ENCODE data around the gene COL13A1.

Gene COL13A1

GRCh38 chr10:69801434-69802315 is at the start of gene COL13A1:
Gene COL13A1, plus strand, starts transcription at chr10:69801906. Its CDS starts 518 bp downstream, at chr10:69802424.
- H2AFZ ChIP-seq (ENCODE audit: low read length, unreplicated experiment) = peak within 1 kb of the TSS; percentile 86
- H3K27me3 ChIP-seq (ENCODE audit: insufficient read depth, low read length) = peaks cover 24% of the 10 kb centered on the region
- peak within 1 kb of the TSS; percentile 83 for H3K4me3 ChIP-seq (ENCODE audit: low read depth, low read length)

GRCh38 chr10:69752479-69752878 is 49.2 kb upstream of the COL13A1 start:
- H3K4me3 ChIP-seq (ENCODE audit: low read depth, low read length) = no peak overlapping the region
- no peak overlapping the region for H3K27ac ChIP-seq (ENCODE audit: low read depth, low read length)
- H3K4me1 ChIP-seq (ENCODE audit: control insufficient read depth, insufficient read depth, low read length, unreplicated experiment) = peaks cover 1% of the 10 kb centered on the region
- H3K79me2 ChIP-seq (ENCODE audit: control insufficient read depth, insufficient read depth, low read length, unreplicated experiment) = no peaks in the 10 kb centered on the region
- H2AFZ ChIP-seq (ENCODE audit: low read length, unreplicated experiment) = no peak overlapping the region
- H3K27me3 ChIP-seq (ENCODE audit: insufficient read depth, low read length) = peaks cover 31% of the 10 kb centered on the region
- no peaks in the 10 kb centered on the region for H3K36me3 ChIP-seq (ENCODE audit: insufficient read depth, low read length)

More at GRCh38 chr10:69801434-69802315, at the start of gene COL13A1:
- peaks cover 6% of the 10 kb centered on the region for H3K79me2 ChIP-seq (ENCODE audit: control insufficient read depth, insufficient read depth, low read length, unreplicated experiment)
- no peaks in the 10 kb centered on the region for H3K4me1 ChIP-seq (ENCODE audit: control insufficient read depth, insufficient read depth, low read length, unreplicated experiment)
- H3K27ac ChIP-seq (ENCODE audit: low read depth, low read length) = no peak within 1 kb of the TSS
- H3K36me3 ChIP-seq (ENCODE audit: insufficient read depth, low read length) = no peaks in the 10 kb centered on the region

GRCh38 chr10:69756279-69756678 is 45.4 kb upstream of the COL13A1 start:
- Histone ChIP-seq H2AFZ (ENCODE audit: low read length, unreplicated experiment) (no peak overlapping the region), H3K79me2 (ENCODE audit: control insufficient read depth, insufficient read depth, low read length, unreplicated experiment) (no peaks in the 10 kb centered on the region), H3K27ac (ENCODE audit: low read depth, low read length) (no peak overlapping the region), H3K4me1 (ENCODE audit: control insufficient read depth, insufficient read depth, low read length, unreplicated experiment) (peaks cover 8% of the 10 kb centered on the region), H3K27me3 (ENCODE audit: insufficient read depth, low read length) (peaks cover 27% of the 10 kb centered on the region), H3K36me3 (ENCODE audit: insufficient read depth, low read length) (no peaks in the 10 kb centered on the region), H3K4me3 (ENCODE audit: low read depth, low read length) (no peak overlapping the region)

GRCh38 chr10:69757206-69757552 is 44.5 kb upstream of the COL13A1 start:
- Histone ChIP-seq H3K4me1 (ENCODE audit: control insufficient read depth, insufficient read depth, low read length, unreplicated experiment) (peaks cover 8% of the 10 kb centered on the region), H3K4me3 (ENCODE audit: low read depth, low read length) (no peak overlapping the region), H3K27ac (ENCODE audit: low read depth, low read length) (no peak overlapping the region), H3K36me3 (ENCODE audit: insufficient read depth, low read length) (no peaks in the 10 kb centered on the region), H3K27me3 (ENCODE audit: insufficient read depth, low read length) (peaks cover 28% of the 10 kb centered on the region), H3K79me2 (ENCODE audit: control insufficient read depth, insufficient read depth, low read length, unreplicated experiment) (no peaks in the 10 kb centered on the region), H2AFZ (ENCODE audit: low read length, unreplicated experiment) (no peak overlapping the region)

- peaks cover 8% of the 10 kb centered on the region for H3K4me1 ChIP-seq (ENCODE audit: control insufficient read depth, insufficient read depth, low read length, unreplicated experiment)
- no peak overlapping the region for H3K27ac ChIP-seq (ENCODE audit: low read depth, low read length)
- H3K4me3 ChIP-seq (ENCODE audit: low read depth, low read length) = no peak overlapping the region
- H3K36me3 ChIP-seq (ENCODE audit: insufficient read depth, low read length) = no peaks in the 10 kb centered on the region
- no peak overlapping the region for H2AFZ ChIP-seq (ENCODE audit: low read length, unreplicated experiment)
- H3K27me3 ChIP-seq (ENCODE audit: insufficient read depth, low read length) = peaks cover 25% of the 10 kb centered on the region
- H3K79me2 ChIP-seq (ENCODE audit: control insufficient read depth, insufficient read depth, low read length, unreplicated experiment) = no peaks in the 10 kb centered on the region
Measured at GRCh38 chr10:69757553-69758309, 44.0 kb upstream of the COL13A1 start.

GRCh38 chr10:69758310-69758728 is 43.4 kb upstream of the COL13A1 start:
- Histone ChIP-seq H3K27ac (ENCODE audit: low read depth, low read length) (no peak overlapping the region), H3K36me3 (ENCODE audit: insufficient read depth, low read length) (no peaks in the 10 kb centered on the region), H3K27me3 (ENCODE audit: insufficient read depth, low read length) (peaks cover 21% of the 10 kb centered on the region), H3K4me3 (ENCODE audit: low read depth, low read length) (no peak overlapping the region), H3K79me2 (ENCODE audit: control insufficient read depth, insufficient read depth, low read length, unreplicated experiment) (no peaks in the 10 kb centered on the region), H3K4me1 (ENCODE audit: control insufficient read depth, insufficient read depth, low read length, unreplicated experiment) (peaks cover 8% of the 10 kb centered on the region), H2AFZ (ENCODE audit: low read length, unreplicated experiment) (no peak overlapping the region)

GRCh38 chr10:69759641-69760040 is 42.1 kb upstream of the COL13A1 start:
- Histone ChIP-seq H3K79me2 (ENCODE audit: control insufficient read depth, insufficient read depth, low read length, unreplicated experiment) (no peaks in the 10 kb centered on the region), H2AFZ (ENCODE audit: low read length, unreplicated experiment) (no peak overlapping the region), H3K4me1 (ENCODE audit: control insufficient read depth, insufficient read depth, low read length, unreplicated experiment) (peaks cover 8% of the 10 kb centered on the region), H3K36me3 (ENCODE audit: insufficient read depth, low read length) (no peaks in the 10 kb centered on the region), H3K27ac (ENCODE audit: low read depth, low read length) (no peak overlapping the region), H3K27me3 (ENCODE audit: insufficient read depth, low read length) (peaks cover 25% of the 10 kb centered on the region), H3K4me3 (ENCODE audit: low read depth, low read length) (no peak overlapping the region)

- Histone ChIP-seq H3K4me3 (ENCODE audit: low read depth, low read length) (no peak overlapping the region), H3K4me1 (ENCODE audit: control insufficient read depth, insufficient read depth, low read length, unreplicated experiment) (peaks cover 8% of the 10 kb centered on the region), H3K27ac (ENCODE audit: low read depth, low read length) (no peak overlapping the region), H3K79me2 (ENCODE audit: control insufficient read depth, insufficient read depth, low read length, unreplicated experiment) (no peaks in the 10 kb centered on the region), H3K36me3 (ENCODE audit: insufficient read depth, low read length) (no peaks in the 10 kb centered on the region), H3K27me3 (ENCODE audit: insufficient read depth, low read length) (peaks cover 24% of the 10 kb centered on the region), H2AFZ (ENCODE audit: low read length, unreplicated experiment) (no peak overlapping the region)
Measured at GRCh38 chr10:69760072-69760471, 41.6 kb upstream of the COL13A1 start.

- no peaks in the 10 kb centered on the region for H3K36me3 ChIP-seq (ENCODE audit: insufficient read depth, low read length)
- H3K27ac ChIP-seq (ENCODE audit: low read depth, low read length) = no peak overlapping the region
- H2AFZ ChIP-seq (ENCODE audit: low read length, unreplicated experiment) = no peak overlapping the region
- no peaks in the 10 kb centered on the region for H3K79me2 ChIP-seq (ENCODE audit: control insufficient read depth, insufficient read depth, low read length, unreplicated experiment)
- H3K4me3 ChIP-seq (ENCODE audit: low read depth, low read length) = no peak overlapping the region
- peaks cover 24% of the 10 kb centered on the region for H3K27me3 ChIP-seq (ENCODE audit: insufficient read depth, low read length)
- peaks cover 8% of the 10 kb centered on the region for H3K4me1 ChIP-seq (ENCODE audit: control insufficient read depth, insufficient read depth, low read length, unreplicated experiment)
Measured at GRCh38 chr10:69761320-69761719, 40.4 kb upstream of the COL13A1 start.

GRCh38 chr10:69766161-69766910 is 35.4 kb upstream of the COL13A1 start:
- Histone ChIP-seq H2AFZ (ENCODE audit: low read length, unreplicated experiment) (no peak overlapping the region), H3K4me3 (ENCODE audit: low read depth, low read length) (no peak overlapping the region)

More at GRCh38 chr10:69766161-69766910, 35.4 kb upstream of the COL13A1 start:
- Histone ChIP-seq H3K36me3 (ENCODE audit: insufficient read depth, low read length) (no peaks in the 10 kb centered on the region), H3K4me1 (ENCODE audit: control insufficient read depth, insufficient read depth, low read length, unreplicated experiment) (peaks cover 13% of the 10 kb centered on the region), H3K27me3 (ENCODE audit: insufficient read depth, low read length) (peaks cover 15% of the 10 kb centered on the region), H3K27ac (ENCODE audit: low read depth, low read length) (no peak overlapping the region), H3K79me2 (ENCODE audit: control insufficient read depth, insufficient read depth, low read length, unreplicated experiment) (no peaks in the 10 kb centered on the region)
